HEK293 (cell line): ENCODE measurements around the gene STEAP1B.
"Not testable (repeated sequence)": the region's sequence is repeated elsewhere in the genome, so short reads cannot be mapped to it uniquely, and the experiment has no call there.

Experiments
- HOXA7 ChIP-seq: sonication (generic); formaldehyde crosslinking; IDR thresholded peaks from 2 replicates; pipeline ENCODE4 v1.8.1; 2022; ENCODE audit warnings: missing genetic modification reagents, borderline replicate concordance
- PRDM1 ChIP-seq: fragments of 450-650 bp; formaldehyde crosslinking; IDR thresholded peaks from 2 replicates; pipeline ENCODE4; 2016; ENCODE audit warnings: missing biosample characterization, missing genetic modification characterization
- ZNF302 ChIP-seq: fragments of 450-650 bp; formaldehyde crosslinking; IDR thresholded peaks from 2 replicates; pipeline ENCODE4 v1.5.1; 2016; ENCODE audit warnings: missing biosample characterization, missing genetic modification characterization, low read depth
- TF ChIP-seq, protein P1 (sequence below): fragments of 450-650 bp; formaldehyde crosslinking; IDR thresholded peaks from 2 replicates; pipeline ENCODE4 v1.5.1; 2016; ENCODE audit warnings: missing biosample characterization, missing genetic modification characterization
- TF ChIP-seq, protein P2 (sequence below): fragments of 450-650 bp; formaldehyde crosslinking; conservative IDR thresholded peaks from 2 replicates; pipeline ENCODE4 v1.5.1; 2016; ENCODE audit warnings: low read depth, missing biosample characterization, missing genetic modification characterization

DNA sequence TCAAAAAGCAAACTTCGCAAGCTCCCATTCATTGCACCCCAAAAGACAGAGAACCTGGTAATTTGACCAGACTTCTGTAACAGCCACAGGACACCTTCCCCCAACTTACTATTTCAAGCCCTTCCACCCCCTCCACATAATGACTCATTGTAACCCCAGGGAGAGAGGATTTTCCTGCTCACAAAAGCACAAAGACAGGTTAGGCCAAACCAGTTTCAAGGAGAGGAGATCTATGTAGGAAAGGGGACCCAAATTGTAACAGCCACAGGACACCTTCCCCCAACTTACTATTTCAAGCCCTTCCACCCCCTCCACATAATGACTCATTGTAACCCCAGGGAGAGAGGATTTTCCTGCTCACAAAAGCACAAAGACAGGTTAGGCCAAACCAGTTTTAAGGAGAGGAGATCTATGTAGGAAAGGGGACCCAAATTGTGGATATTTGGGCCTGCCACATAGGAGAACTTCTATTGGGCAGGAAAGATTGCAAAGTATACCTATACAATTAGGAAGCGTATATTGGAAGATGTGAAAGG lies 66.8 kb downstream of the STEAP1B start:
- TF ChIP-seq, protein P1, sequence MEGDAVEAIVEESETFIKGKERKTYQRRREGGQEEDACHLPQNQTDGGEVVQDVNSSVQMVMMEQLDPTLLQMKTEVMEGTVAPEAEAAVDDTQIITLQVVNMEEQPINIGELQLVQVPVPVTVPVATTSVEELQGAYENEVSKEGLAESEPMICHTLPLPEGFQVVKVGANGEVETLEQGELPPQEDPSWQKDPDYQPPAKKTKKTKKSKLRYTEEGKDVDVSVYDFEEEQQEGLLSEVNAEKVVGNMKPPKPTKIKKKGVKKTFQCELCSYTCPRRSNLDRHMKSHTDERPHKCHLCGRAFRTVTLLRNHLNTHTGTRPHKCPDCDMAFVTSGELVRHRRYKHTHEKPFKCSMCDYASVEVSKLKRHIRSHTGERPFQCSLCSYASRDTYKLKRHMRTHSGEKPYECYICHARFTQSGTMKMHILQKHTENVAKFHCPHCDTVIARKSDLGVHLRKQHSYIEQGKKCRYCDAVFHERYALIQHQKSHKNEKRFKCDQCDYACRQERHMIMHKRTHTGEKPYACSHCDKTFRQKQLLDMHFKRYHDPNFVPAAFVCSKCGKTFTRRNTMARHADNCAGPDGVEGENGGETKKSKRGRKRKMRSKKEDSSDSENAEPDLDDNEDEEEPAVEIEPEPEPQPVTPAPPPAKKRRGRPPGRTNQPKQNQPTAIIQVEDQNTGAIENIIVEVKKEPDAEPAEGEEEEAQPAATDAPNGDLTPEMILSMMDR (tag by site-specific recombination) = not testable (repeated sequence)
- TF ChIP-seq, protein P2, sequence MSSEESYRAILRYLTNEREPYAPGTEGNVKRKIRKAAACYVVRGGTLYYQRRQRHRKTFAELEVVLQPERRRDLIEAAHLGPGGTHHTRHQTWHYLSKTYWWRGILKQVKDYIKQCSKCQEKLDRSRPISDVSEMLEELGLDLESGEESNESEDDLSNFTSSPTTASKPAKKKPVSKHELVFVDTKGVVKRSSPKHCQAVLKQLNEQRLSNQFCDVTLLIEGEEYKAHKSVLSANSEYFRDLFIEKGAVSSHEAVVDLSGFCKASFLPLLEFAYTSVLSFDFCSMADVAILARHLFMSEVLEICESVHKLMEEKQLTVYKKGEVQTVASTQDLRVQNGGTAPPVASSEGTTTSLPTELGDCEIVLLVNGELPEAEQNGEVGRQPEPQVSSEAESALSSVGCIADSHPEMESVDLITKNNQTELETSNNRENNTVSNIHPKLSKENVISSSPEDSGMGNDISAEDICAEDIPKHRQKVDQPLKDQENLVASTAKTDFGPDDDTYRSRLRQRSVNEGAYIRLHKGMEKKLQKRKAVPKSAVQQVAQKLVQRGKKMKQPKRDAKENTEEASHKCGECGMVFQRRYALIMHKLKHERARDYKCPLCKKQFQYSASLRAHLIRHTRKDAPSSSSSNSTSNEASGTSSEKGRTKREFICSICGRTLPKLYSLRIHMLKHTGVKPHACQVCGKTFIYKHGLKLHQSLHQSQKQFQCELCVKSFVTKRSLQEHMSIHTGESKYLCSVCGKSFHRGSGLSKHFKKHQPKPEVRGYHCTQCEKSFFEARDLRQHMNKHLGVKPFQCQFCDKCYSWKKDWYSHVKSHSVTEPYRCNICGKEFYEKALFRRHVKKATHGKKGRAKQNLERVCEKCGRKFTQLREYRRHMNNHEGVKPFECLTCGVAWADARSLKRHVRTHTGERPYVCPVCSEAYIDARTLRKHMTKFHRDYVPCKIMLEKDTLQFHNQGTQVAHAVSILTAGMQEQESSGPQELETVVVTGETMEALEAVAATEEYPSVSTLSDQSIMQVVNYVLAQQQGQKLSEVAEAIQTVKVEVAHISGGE (tag by site-specific recombination) = not testable (repeated sequence)
- TF ChIP-seq PRDM1 (tag by site-specific recombination); ZNF302; HOXA7: not testable (repeated sequence)
